ENCODE data around the gene THOC3. TPM values are rescaled to one million over a fixed set of nuclear protein-coding genes. Genes with fewer than 3 reads are reported as not detected.

The THOC3 gene, protein sequence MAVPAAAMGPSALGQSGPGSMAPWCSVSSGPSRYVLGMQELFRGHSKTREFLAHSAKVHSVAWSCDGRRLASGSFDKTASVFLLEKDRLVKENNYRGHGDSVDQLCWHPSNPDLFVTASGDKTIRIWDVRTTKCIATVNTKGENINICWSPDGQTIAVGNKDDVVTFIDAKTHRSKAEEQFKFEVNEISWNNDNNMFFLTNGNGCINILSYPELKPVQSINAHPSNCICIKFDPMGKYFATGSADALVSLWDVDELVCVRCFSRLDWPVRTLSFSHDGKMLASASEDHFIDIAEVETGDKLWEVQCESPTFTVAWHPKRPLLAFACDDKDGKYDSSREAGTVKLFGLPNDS
- 52.9 and 58.8 TPM in 2 replicates for total RNA-seq

DNA sequence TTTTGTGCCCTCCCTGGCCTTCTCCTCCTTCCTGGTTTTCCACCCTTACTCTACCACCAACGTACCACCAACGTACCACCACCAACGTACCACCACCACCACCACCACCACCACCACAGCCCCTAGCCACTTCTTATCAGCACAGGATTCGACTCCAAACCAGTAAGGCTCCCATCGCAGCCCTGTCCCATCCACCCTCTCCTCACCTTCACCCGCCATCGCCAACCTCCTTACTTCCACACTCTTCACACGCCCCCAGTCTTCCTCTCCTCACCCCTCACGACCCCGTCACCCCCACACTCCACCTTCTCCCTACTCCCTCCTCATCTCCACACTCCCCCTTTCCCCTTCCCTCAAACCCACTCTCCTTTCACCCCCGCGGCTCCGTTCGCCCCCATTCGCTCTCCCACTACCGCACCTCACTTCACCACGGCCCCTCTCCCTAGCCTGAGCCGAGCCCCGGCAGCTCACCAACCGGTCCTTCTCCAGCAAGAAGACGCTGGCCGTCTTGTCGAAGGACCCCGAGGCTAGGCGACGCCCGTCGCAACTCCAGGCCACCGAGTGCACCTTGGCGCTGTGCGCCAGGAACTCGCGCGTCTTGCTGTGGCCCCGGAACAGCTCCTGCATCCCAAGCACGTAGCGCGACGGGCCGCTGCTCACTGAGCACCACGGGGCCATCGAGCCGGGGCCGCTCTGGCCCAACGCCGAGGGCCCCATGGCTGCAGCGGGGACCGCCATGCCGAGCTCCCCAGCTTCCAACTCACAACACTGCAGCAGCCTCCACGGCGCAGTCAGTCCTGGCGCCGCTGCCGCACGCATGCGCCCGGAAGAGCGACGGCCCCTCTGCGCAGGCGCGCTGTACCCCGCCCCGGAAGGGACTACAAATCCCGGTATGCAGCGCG, at the start of gene THOC3:
THOC3 (minus strand) TSS at position 845 of the 902 bp plus-strand sequence; CDS start at position 738, 107 bp downstream.

Other genes starting within 250 kb of the THOC3 start
- under 0.01 TPM in 1 of 2 replicates, not detected in the other for gene CPLX2, start 96.7 kb downstream of the THOC3 start, total RNA-seq